ENCODE data around the gene PARD3.

- no peak for TF ChIP-seq CTCF (IDR thresholded peaks at IDR 0.05; ENCODE audit: insufficient read depth, low read length, poor library complexity, severe bottlenecking)
- no peak for TF ChIP-seq EZH2phosphoT487 (conservative IDR thresholded peaks at IDR 0.05; ENCODE audit: low read length)
Measured at GRCh38 chr10:34825414-34825813, 10.3 kb upstream of the PARD3 start.
